Right cardiac atrium (tissue), 5 donors: ENCODE results near the gene CYB5R3. TPM values are rescaled to one million over a fixed set of nuclear protein-coding genes. Genes with fewer than 3 reads are reported as not detected.
A peak's percentile ranks its signal among the peaks of the same experiment; 100 is the strongest.

ENCODE experiments used
- ATAC-seq, 2 donors: fragments of 200-7000 bp; cut with Tn5 transposase; one replicate each; pipeline versions ENCODE4 v1.8.0 to v1.9.1; 2020; ENCODE audit warnings: moderate library complexity in 2 of 2, mild to moderate bottlenecking in 1 of 2
- DNase-seq, 3 donors: peaks; one replicate each; pipeline ENCODE4 v3.0.0-alpha.2; 2020
- H3K27ac ChIP-seq: one replicate; pipeline ENCODE4 v1.5.1; 2013; ENCODE audit warnings: mild to moderate bottlenecking, low read length, control low read depth, moderate library complexity
- H3K27me3 ChIP-seq: one replicate; pipeline ENCODE4 v1.6.1; 2013; ENCODE audit not compliant: control insufficient read depth, insufficient read depth
- H3K4me1 ChIP-seq: one replicate; pipeline ENCODE4 v1.6.1; 2013; ENCODE audit warnings: low read length; ENCODE audit not compliant: control insufficient read depth, insufficient read depth
- H3K4me3 ChIP-seq: one replicate; pipeline ENCODE4 v1.5.1; 2013; ENCODE audit warnings: low read length, control low read depth
- H3K9me3 ChIP-seq: one replicate; pipeline ENCODE4 v1.6.1; 2013; ENCODE audit warnings: low read length; ENCODE audit not compliant: control insufficient read depth
- WGBS: extraction: QIAGEN DNeasy Blood & Tissue Kit; methylation state at CpG from one replicate; pipeline ENCODE4 v1.1.7; 2013; 5-methylcytosine and 5-hydroxymethylcytosine counted together
- intact Hi-C, 4 donors: fragments of 100-400 bp; cut with DNase I; formaldehyde crosslinking; loops; one replicate each; pipeline versions ENCODE4 v1.11.0 to v1.14.0; 2022 to 2023
- polyA plus RNA-seq: library from polyadenylated mRNA; stranded (reverse); fragments of 200-250 nt; gene quantifications from one replicate; pipeline ENCODE4 v1.2.3, GENCODE V29; 2013
- total RNA-seq, 4 donors: library from RNA; stranded (reverse); fragmentation: NEBNext Ultra II Directional; extraction: Animal tissue kit (Norgen Biotek cat#: 25700); gene quantifications; one replicate each; pipeline ENCODE4 v1.2.1, GENCODE V29; 2021
- donor health status: healthy with polysubstance abuse.
- donor health status: DM: no; HTN: yes; CAD: no.
- donor health status: DM: no; HTN: no; CAD: no.
- donor health status: DM: no; HTN: yes; CAD: no; lungs with severe emphysema.
- donor health status: DM: yes; HTN: yes; CAD: no.

Gene CYB5R3
- total and polyA plus RNA-seq, 5 donors = 322 to 487 (median 361) TPM

DNA sequence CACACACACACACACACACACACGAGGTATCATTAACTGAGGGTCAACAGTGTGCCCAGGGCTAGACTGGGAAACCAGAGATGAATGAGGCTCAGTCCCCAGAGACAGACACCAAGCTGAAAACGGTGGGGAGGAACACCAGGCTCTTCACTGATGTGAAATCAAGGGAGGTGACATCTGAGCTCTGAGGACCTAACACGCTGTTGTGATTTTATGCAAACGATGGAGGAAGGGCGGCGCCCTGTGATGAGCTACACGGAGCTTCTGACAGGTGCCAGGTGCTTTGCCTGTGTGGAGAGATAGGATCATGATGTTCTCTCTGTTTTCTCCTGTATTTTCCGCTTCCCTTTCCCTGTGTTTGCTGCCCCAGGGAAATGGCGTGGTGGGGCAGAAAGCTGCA is 6.5 kb upstream of the CYB5R3 start:
- WGBS = 71% methylated on average over 9 of the region's 9 CpGs
- no peaks in the 10 kb centered on the region for H3K27me3 ChIP-seq
- H3K9me3 ChIP-seq = no peaks in the 10 kb centered on the region
- H3K27ac ChIP-seq = no peak overlapping the region
- H3K4me1 ChIP-seq = no peaks in the 10 kb centered on the region
- DNase-seq (peak in 2 of 3 donors; percentile 10 to 12), ATAC-seq (no peak)
- H3K4me3 ChIP-seq = no peak overlapping the region
- intact Hi-C loops = no loop called here

DNA sequence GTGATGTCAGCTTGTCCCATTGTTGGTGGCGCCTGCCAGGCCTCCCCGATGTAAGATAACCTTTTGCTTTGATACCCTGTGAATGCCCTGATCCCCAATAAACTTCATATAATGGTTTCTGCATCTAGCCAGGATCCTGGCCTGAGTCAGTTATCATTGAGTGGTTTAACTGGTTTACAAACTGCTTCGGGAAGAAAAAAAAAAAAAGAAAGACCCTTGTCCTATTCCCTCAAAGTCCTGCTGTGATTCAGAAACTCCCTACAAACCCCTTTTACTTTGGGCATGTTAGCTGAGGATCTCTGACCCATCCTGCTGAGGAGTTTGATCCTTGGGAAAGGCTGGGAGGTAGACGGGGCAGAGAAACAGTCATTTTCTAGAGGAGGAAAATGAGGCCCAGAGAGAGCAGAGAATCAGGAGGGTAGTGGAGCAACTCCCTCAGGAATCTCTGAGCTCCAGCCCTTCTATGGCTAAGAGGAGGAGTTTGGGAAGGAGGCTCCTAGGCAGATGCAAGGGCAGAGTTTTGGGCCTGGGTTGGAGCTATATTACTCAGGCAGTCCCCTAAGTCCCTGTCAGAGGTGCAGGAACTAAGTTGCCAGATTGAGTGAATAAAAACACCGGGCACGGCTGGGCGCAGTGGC is 5.4 kb upstream of the CYB5R3 start:
- no peaks in the 10 kb centered on the region for H3K9me3 ChIP-seq
- no peak overlapping the region for H3K4me3 ChIP-seq
- intact Hi-C loops = no loop called here
- DNase-seq (peak in 2 of 3 donors; percentile 5 to 33), ATAC-seq (no peak)
- H3K27me3 ChIP-seq = no peaks in the 10 kb centered on the region
- H3K27ac ChIP-seq = no peak overlapping the region
- no peaks in the 10 kb centered on the region for H3K4me1 ChIP-seq
- 87% methylated on average over 7 of the region's 7 CpGs for WGBS

- intact Hi-C loops = no loop called here
- no peak for ATAC-seq
- 86% methylated on average over 4 of the region's 4 CpGs for WGBS
- no peak overlapping the region for H3K4me3 ChIP-seq
- no peaks in the 10 kb centered on the region for H3K27me3 ChIP-seq
- no peak overlapping the region for H3K27ac ChIP-seq
- H3K9me3 ChIP-seq = no peaks in the 10 kb centered on the region
- no peak for DNase-seq
- no peaks in the 10 kb centered on the region for H3K4me1 ChIP-seq
These were observed 4.8 kb upstream of the CYB5R3 start for GRCh38 chr22:42653999-42654398.

DNA sequence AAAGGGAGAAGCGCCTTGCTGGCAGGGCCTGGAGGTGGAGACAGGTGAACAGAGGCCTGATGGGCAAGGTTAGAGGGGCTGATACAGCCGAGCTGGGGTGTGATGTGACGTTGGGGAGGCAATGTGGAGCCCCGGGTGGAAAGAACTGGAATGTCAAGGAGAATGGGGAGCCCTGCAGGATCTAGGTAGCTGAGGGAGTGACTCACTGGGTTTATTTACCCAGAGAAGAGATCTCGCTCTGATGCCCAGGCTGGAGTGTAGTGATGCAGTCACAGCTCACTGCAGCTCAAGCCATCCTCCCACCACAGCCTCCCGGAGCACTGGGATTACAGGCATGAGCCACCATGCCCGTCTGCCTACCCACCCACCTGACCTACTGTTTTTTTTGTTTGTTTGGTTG is 1.9 kb upstream of the CYB5R3 start:
- 85% methylated on average over 7 of the region's 7 CpGs for WGBS
- intact Hi-C loops = no loop called here
- Histone ChIP-seq H3K27ac (no peak overlapping the region), H3K4me1 (peaks cover 9% of the 10 kb centered on the region), H3K4me3 (no peak overlapping the region), H3K27me3 (no peaks in the 10 kb centered on the region), H3K9me3 (no peaks in the 10 kb centered on the region)
- peak in 1 of 3 donors; percentile 32 for DNase-seq
- no peak for ATAC-seq

DNA sequence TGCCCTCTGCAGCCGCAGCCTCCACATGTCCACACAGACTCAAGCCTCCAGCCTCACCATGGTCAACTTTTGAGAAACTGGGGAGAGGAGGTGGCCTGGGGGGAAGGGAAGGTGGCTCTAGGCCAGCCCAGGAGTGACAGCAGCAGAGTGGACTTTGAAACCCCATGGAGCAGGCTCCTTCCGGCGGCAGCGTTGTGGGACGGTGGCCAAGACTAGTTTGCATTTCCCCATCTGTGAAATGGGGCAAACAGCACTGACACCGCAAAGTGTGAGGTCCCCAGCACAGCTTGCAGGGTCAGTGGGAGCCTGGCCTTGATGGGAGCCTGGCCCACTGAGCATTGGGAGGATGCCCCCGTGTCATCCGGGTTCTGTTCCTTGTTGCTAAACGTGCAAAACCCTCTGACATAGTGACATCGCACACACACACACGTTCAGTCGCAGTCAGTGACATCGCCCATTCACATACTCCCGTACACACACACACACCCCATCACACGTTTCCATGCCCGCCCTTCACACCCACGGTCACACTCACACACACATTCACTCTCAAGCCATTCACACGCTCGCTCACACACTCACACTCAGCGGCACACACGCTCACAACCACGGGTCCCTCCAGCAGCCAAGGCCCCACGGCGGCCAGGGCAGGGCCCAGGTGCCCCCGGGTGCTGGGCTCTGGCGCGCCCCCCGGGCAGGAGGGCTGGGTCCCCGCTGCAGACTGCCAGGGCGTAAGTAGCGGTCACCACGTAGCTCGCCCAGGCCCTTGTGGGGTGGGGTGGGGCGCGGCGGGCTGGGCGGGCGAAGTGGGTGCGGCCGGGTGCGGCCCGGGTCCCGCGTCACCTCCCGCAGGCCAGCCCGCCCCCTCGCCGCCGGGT is 585 bp downstream of the CYB5R3 start:
- ATAC-seq (peak; percentile 45 to 55), DNase-seq (peak; percentile 74 to 88 (median 88))
- H3K9me3 ChIP-seq = no peaks in the 10 kb centered on the region
- H3K27me3 ChIP-seq = no peaks in the 10 kb centered on the region
- peaks cover 30% of the 10 kb centered on the region for H3K4me1 ChIP-seq
- peak overlapping the region; percentile 87 for H3K27ac ChIP-seq
- 2% methylated on average over 45 of the region's 49 CpGs for WGBS
- intact Hi-C loops = no loop called here
- H3K4me3 ChIP-seq = peak overlapping the region; percentile 79

DNA sequence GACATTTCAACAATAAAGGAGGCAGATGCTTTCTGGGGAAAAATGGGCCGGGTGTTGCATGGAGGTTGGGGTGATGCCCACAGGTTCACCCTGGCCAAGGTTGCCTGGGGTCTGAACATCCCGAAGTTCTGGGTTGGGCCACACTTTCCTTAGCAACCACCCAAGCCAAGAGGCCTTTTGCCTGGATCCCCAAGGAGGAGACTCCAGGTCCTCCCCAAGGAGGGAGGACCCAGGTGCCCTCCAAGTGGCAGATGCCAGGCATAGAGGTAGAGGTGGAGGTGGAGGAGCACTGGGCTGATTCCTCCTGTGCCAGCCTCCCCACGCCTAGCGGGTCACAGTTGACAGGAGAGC is 1.2 kb downstream of the CYB5R3 start:
- whole genome bisulfite sequencing = 62% methylated on average over 4 of the region's 4 CpGs
- intact Hi-C loops = no loop called here

DNA sequence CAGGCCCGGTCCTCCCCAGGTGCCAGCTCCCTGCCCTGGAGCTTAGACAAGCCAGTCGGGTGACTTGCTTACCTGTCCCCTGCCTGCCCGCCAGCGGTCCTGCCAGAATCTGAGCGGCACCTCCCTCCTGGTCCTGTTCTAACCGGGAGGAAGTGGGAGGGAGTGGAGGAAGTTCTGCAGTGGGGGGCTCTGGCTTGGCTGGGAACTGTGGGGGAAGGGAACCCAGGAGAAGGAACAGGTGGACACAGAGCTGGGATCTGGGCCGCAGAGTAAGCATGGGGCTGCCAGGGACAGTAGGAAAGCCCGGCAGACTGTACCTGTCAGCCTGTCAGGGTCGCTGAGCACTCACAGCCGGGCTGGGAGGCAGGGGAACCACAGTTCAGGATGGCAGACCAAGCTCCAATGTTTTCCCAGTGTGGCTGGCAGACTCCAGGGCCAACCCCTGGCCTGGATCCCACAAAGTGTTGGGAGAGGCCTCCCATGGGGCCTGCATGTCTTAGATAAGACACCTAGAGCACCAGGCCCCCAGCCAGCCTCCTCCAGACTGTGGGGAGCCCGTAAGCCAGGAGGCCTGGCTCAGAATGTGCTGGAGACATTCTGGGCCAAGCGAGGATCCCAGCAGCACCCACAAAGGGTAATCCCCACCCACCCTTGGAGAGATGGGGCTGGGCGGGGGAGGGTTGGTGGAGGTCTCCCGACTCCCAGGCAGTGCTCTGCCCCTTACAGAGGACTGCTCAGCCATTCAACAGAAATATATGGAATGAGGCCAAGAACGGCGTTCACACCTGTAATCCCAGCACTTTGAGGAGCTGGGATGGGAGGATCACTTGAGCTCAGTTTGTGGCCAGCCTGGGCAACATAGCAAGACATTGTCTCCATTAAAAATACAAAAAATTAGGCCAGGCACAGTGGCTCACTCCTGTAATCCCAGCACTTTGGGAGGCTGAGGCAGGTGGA is 2.3 kb downstream of the CYB5R3 start:
- ATAC-seq (peak; percentile 41 to 50), DNase-seq (peak; percentile 77 to 91 (median 90))
- peaks cover 36% of the 10 kb centered on the region for H3K4me1 ChIP-seq
- WGBS = 24% methylated on average over 16 of the region's 16 CpGs
- peak overlapping the region; percentile 91 for H3K27ac ChIP-seq
- no peaks in the 10 kb centered on the region for H3K27me3 ChIP-seq
- H3K4me3 ChIP-seq = peak overlapping the region; percentile 36
- intact Hi-C loops = no loop called here
- no peaks in the 10 kb centered on the region for H3K9me3 ChIP-seq

More for the DNA sequence above, 1.2 kb downstream of the CYB5R3 start:
- no peak for DNase-seq
- Histone ChIP-seq H3K27me3 (no peaks in the 10 kb centered on the region), H3K27ac (peak overlapping the region; percentile 87), H3K4me3 (peak overlapping the region; percentile 79), H3K4me1 (peaks cover 34% of the 10 kb centered on the region), H3K9me3 (no peaks in the 10 kb centered on the region)
- ATAC-seq = no peak

- Histone ChIP-seq H3K4me1 (peaks cover 36% of the 10 kb centered on the region), H3K27me3 (no peaks in the 10 kb centered on the region), H3K27ac (peak overlapping the region; percentile 91), H3K4me3 (peak overlapping the region; percentile 36), H3K9me3 (no peaks in the 10 kb centered on the region)
- intact Hi-C loops = no loop called here
- WGBS = 40% methylated on average over 13 of the region's 13 CpGs
- DNase-seq (peak in 2 of 3 donors; percentile 64 to 72), ATAC-seq (peak in 1 of 2 donors; percentile 1)
These were observed 3.1 kb downstream of the CYB5R3 start for GRCh38 chr22:42645938-42646568.

DNA sequence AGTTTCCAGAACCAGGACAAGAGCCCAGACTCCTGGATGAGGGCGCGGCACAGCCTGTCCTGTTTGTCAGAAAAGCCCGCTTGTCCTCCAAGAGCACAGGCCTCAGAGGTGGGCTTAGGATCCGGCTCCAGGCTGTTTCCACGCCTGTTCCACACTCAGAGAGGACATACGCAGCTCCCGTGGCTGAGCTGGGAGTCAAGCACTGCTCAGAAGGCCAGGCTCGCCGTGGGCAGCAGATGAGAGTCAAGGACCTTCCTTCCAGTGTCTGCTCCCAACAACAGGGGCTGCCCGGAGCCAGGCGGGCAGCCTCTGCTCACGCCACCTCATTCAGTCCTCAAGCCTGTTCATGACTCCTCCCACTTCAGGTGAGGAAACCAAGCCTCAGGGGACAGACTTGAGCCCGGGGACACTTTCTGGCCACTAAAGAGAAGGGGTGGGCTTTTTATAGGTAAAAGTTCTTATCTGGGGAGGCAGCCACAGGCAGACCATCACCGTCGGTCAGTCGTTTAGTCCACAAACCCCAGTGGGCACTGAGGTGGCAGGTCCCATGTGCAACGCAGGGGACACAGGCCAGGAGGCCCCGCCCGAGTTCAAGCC is 3.8 kb downstream of the CYB5R3 start:
- Histone ChIP-seq H3K27me3 (no peaks in the 10 kb centered on the region), H3K9me3 (no peaks in the 10 kb centered on the region), H3K27ac (peak overlapping the region; percentile 91), H3K4me1 (peaks cover 36% of the 10 kb centered on the region), H3K4me3 (peak overlapping the region; percentile 14)
- DNase-seq (peak in 2 of 3 donors; percentile 71 to 81), ATAC-seq (peak in 1 of 2 donors; percentile 1)
- intact Hi-C loops = no loop called here
- 29% methylated on average over 19 of the region's 19 CpGs for WGBS
